GM19438 (cell line): Measurements from ENCODE around the gene ARHGEF38.
A peak's percentile ranks its signal among the peaks of the same experiment; 100 is the strongest.

Experiments used
- ATAC-seq: cut with Tn5 transposase; IDR thresholded peaks from one replicate; pipeline ENCODE4 v1.9.1; 2021; ENCODE audit warnings: low read depth; ENCODE audit not compliant: unreplicated experiment

The ARHGEF38 gene

DNA sequence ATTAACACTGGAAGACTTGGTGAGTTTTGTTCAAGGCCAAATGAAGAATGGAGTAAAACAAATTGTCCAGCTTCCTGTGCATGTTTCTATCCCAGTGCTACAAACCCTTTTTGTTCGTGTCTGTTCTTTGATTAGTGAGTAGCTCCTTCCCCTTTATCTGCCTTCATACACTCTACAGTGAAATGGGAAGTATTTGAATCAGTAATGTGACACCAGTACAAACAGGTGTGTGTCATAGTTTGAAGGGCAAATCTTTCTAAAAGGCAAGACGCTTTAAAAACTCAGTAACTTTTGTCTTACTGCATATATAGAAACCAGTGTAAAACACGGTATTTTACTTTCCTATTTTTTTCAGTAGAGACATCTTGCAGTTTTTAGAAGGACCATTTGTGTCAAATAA lies 5.9 kb downstream of the ARHGEF38 start:
- no peak for ATAC-seq

- no peak for ATAC-seq
These were observed 8.0 kb downstream of the ARHGEF38 start for GRCh38 chr4:105560421-105560848.

- ATAC-seq, result no peak
These were observed 10.9 kb downstream of the ARHGEF38 start for GRCh38 chr4:105563352-105563751.

- no peak for ATAC-seq
These were observed 16.2 kb downstream of the ARHGEF38 start for GRCh38 chr4:105568584-105568983.

- no peak for ATAC-seq
These were observed 16.8 kb downstream of the ARHGEF38 start for GRCh38 chr4:105569057-105569865.

DNA sequence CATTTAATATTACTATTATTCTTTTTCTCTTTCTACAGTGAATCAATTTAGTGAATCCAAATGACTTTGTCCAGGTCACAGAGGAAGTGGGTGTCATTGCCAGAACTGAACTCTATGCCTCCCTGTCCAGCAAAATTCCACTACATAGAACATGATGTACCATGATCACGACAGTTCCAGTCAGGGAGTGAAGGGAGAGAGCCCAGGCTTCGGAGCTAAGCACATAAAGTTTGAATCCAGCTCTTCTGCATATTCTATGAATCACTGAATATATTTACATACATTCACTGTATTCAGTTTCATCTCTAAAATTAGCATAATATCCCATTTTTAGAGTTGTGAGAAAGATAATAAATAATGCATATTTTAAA lies 17.4 kb downstream of the ARHGEF38 start:
- no peak for ATAC-seq

- no peak for ATAC-seq
These were observed 19.9 kb downstream of the ARHGEF38 start for GRCh38 chr4:105572296-105572695.

DNA sequence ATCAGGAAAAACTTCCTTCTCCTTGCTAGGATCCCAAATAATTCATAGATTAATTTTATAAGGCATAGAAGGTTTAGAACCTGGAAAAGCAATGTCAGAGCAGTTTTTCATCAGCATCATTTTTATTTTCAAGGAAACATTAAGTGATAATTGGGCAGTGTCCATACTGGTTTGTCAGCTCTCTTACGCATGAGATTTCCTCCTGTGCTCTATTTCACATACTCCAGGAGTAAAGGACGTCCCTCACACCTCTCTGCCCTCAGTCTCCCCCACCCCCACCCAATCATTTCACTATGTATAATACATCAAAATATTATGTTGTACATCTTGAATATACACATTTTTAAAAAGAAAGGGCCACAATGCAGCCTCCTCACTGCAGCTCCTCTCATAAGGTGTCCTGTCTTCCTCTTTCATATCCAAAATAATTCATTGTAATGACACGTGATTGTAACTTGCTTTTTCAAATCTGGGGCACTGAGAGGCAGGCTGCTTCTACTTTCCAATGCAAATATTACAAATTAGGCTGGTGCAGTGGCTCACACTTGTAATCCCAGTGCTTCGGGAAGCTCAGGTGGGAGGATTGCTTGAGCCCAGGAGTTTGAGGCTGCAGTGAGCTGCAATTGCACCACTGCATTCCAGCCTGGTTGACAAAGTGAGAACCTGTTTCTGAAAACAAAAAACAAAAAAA lies 34.4 kb downstream of the ARHGEF38 start:
- no peak for ATAC-seq

- no peak for ATAC-seq
These were observed 35.4 kb downstream of the ARHGEF38 start for GRCh38 chr4:105587841-105588240.

DNA sequence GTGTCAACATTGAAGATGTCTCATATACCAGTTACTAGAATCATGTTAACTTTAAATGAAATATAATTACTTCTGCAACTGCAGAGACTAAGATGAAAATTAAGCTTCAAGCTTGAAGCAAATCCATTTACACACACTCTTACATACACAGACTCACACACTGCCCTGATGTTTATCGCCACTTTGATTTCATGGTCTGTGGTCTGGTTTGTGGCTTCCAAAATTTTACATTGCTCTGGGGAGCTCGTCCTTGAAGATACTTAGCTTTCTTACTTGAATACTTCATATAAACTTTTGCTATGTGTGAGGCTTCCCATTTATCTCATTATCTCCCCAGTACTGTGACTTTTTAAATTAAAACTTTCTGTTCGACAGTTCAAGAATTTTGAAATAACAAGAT lies 35.8 kb downstream of the ARHGEF38 start:
- ATAC-seq, result no peak

- no peak for ATAC-seq
These were observed 39.2 kb downstream of the ARHGEF38 start for GRCh38 chr4:105591573-105591972.

DNA sequence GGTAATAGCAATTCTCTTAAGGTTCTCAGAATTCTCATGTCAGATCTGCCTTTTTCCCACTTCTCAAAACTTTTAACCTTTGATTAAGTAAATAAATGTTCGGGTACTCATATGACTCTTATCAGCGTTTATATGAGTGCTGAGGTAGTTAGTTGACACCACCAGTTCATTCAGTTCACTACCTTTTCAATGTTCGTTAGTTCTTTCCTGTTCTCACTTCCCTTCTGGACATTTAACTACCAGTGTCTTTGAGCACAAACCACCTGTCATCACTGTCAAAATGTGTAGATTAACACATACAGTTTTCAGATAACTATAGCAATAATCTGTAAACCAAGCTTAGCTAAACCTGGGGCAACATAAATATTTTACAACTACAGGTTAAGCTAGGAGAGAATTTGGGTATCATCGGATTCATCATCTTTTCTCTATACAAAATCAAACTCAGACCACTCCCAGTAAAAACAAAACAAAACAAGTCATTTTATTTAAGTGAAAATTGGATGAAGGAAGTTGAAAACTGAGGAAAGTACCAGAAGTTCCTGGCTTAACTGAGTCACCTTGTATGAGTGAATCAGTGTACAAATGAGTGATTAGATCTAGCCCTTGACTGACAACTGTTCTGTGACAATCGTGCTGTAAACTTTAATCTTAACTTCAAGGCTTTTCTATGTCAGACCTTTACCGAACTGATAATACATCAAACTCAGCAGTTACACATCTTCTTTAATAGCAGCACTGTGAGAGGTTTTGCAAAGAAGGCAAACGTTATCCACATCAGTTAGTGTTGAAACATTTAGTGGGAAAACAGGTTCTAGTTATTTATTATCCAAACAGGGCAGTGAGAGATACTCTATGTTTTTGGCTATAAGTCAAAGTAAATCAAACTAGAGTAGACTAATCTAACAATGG lies 41.9 kb downstream of the ARHGEF38 start:
- ATAC-seq, result peak; percentile 85

DNA sequence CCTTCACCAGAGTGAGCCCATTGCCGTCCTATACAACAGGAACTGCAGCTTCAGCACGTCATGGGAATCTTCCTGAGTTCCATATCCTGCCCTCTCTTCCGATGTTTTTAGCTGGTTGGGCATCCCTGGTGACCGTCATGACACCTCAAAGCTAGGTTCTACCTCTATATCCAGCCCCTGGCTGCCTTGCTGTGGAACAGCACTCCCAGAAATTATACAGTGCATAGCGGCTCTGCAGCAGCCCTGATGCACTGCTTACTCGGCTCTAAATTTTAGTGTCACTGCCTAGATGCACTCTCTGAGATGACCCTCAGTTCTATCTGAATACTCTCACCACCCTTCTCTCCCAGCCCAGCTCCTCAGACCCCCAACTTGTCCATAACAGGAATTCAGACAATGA lies 44.3 kb downstream of the ARHGEF38 start:
- no peak for ATAC-seq

DNA sequence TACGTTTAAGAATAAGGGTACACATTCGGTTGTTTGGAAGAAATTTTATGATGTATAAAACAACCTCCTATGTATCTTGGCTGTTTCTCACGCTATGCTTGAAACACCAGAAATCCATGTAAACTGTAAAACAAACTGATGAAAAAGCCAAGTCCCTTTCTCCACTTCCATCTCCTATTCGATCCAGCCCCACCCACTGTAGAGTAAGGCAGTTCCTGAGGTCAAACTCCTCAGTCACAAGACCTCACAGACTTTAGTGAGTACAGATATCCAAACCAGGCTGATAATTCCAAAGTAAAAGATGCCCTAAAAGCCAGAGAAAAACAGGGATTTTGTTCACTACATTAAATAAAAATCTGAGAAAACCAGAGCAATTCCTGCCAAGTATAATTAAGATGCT lies 45.6 kb downstream of the ARHGEF38 start:
- no peak for ATAC-seq

- ATAC-seq, result no peak
These were observed 46.4 kb downstream of the ARHGEF38 start for GRCh38 chr4:105598787-105599186.

- no peak for ATAC-seq
These were observed 47.1 kb downstream of the ARHGEF38 start for GRCh38 chr4:105599482-105599881.

- ATAC-seq, result no peak
These were observed 47.7 kb downstream of the ARHGEF38 start for GRCh38 chr4:105599932-105600655.

DNA sequence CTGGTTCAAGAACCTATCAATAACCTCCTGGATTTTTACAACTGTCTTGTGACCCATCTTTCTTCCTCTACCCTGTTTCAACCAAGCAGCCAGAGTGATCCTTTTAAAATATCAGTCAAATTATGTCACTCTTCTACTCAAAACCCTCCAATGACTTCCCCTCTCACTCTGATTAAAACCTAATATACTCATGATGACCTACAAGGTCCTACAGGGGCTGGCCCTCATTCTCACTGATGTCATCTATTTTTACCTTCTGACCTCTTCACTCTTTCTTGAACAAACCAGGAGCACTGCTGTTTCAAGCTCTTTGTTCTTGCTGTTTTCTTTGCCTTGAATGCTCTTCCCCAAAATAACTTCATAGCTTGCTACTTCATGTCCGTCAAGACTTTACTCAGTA lies 48.5 kb downstream of the ARHGEF38 start:
- no peak for ATAC-seq

- ATAC-seq, result no peak
These were observed 49.0 kb downstream of the ARHGEF38 start for GRCh38 chr4:105601406-105601805.

GRCh38 chr4:105603158-105603557 lies 50.7 kb downstream of the ARHGEF38 start:
- ATAC-seq, result no peak
